ENCODE results near the gene MIA2. TPM values are rescaled to one million over a fixed set of nuclear protein-coding genes. Genes with fewer than 3 reads are reported as not detected.

MIA2 gene
- total RNA-seq, 1 experiment from 2014 or later = 15.0 TPM

DNA sequence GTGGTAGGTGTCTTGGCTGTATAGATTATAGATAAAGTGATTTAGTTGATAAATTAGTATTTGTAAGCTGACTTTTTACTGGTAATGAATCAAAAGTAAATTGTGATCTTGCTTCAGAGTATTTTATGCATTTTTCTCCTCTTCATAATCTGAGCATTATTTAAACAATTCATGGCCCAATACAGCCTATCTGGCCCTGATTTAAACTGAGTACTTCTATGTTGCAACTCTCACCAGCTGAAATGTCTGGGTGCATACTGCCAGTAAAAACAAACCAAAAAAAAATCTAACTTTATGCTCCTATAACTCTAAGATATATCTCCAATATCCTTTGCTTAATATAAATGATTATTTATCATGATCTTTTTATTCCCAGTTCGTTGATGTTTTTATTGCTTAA, 86.6 kb downstream of the MIA2 start:
- Histone ChIP-seq H3K27me3 (ENCODE audit: insufficient read depth, low read length) (no peaks in the 10 kb centered on the region), H4K20me1 (ENCODE audit: control insufficient read depth, insufficient read depth, insufficient read length) (no peaks in the 10 kb centered on the region), H3K23ac (ENCODE audit: insufficient read length, low read depth, low read length) (no peak overlapping the region), H2AFZ (ENCODE audit: low read length) (no peak overlapping the region), H3K4me1 (ENCODE audit: insufficient read depth, low read length) (no peaks in the 10 kb centered on the region), H2BK120ac (ENCODE audit: low read depth, low read length, poor library complexity, severe bottlenecking) (no peak overlapping the region), H4K8ac (replicated peaks; ENCODE audit: insufficient read length, low read depth, low read length) (no peak overlapping the region), H2BK5ac (ENCODE audit: insufficient read length, low read length) (no peak overlapping the region), H3T11ph (ENCODE audit: low read length) (no peak overlapping the region), H3K4ac (ENCODE audit: low read depth, low read length) (no peak overlapping the region), H3K79me1 (ENCODE audit: insufficient read depth, low read depth, low read length, poor library complexity, severe bottlenecking) (no peaks in the 10 kb centered on the region), H3K23me2 (ENCODE audit: insufficient read length, low read depth, low read length, poor library complexity, severe bottlenecking) (no peaks in the 10 kb centered on the region), H3K14ac (ENCODE audit: insufficient read depth, low read length) (no peak overlapping the region), H3K4me2 (ENCODE audit: insufficient read depth, insufficient read length, low read length) (no peak overlapping the region), H4K5ac (ENCODE audit: insufficient read length, low read depth, low read length) (no peak overlapping the region), H3K27ac (ENCODE audit: insufficient read length, low read depth, low read length) (no peak overlapping the region), H4K91ac (ENCODE audit: insufficient read length, low read depth, low read length) (no peak overlapping the region), H3K9ac (ENCODE audit: extremely low read depth, insufficient read length, low read length) (no peak overlapping the region), H2BK15ac (ENCODE audit: low read depth, low read length) (no peak overlapping the region), H3K79me2 (ENCODE audit: insufficient read depth, low read length) (no peaks in the 10 kb centered on the region), H3K18ac (ENCODE audit: insufficient read length, low read depth, low read length) (no peak overlapping the region), H3K56ac (ENCODE audit: insufficient read length, low read depth, low read length) (no peak overlapping the region), H3K9me3 (ENCODE audit: control insufficient read depth, low read depth, low read length) (no peaks in the 10 kb centered on the region), H2BK12ac (ENCODE audit: insufficient read length, low read depth, low read length) (no peak overlapping the region), H2BK20ac (ENCODE audit: low read depth, low read length, poor library complexity, severe bottlenecking) (no peak overlapping the region), H2AK5ac (ENCODE audit: insufficient read length, low read length) (no peak overlapping the region)
- no CpG with 5 or more reads among the region's 1 CpG for WGBS (ENCODE audit: extremely low coverage, insufficient read length, low lambda C conversion rate)
- H3K4me1 Mint-ChIP-seq = peaks cover 0 to 4% of the 10 kb centered on the region in 2 experiments; a peak in 1 of 4 replicates
- H3K4me3 Mint-ChIP-seq = no peak overlapping the region
- H3K27ac Mint-ChIP-seq = no peak overlapping the region
- no peaks in the 10 kb centered on the region for H3K27me3 Mint-ChIP-seq (ENCODE audit: low read depth)
- H3K9me3 Mint-ChIP-seq = no peaks in the 10 kb centered on the region
- TF ChIP-seq, protein P1, sequence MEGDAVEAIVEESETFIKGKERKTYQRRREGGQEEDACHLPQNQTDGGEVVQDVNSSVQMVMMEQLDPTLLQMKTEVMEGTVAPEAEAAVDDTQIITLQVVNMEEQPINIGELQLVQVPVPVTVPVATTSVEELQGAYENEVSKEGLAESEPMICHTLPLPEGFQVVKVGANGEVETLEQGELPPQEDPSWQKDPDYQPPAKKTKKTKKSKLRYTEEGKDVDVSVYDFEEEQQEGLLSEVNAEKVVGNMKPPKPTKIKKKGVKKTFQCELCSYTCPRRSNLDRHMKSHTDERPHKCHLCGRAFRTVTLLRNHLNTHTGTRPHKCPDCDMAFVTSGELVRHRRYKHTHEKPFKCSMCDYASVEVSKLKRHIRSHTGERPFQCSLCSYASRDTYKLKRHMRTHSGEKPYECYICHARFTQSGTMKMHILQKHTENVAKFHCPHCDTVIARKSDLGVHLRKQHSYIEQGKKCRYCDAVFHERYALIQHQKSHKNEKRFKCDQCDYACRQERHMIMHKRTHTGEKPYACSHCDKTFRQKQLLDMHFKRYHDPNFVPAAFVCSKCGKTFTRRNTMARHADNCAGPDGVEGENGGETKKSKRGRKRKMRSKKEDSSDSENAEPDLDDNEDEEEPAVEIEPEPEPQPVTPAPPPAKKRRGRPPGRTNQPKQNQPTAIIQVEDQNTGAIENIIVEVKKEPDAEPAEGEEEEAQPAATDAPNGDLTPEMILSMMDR (conservative IDR thresholded peaks at IDR 0.05) = no peak
- H3K36me3 Mint-ChIP-seq (ENCODE audit: insufficient read depth in 1 of 3, low read depth in 3 of 3) = peaks cover 0 to 8% (median 7%) of the 10 kb centered on the region in 3 experiments; a peak in 2 of 7 replicates
- DNase-seq = no peak
